A673 (cell line): ENCODE measurements around the gene CABS1. TPM values are rescaled to one million over a fixed set of nuclear protein-coding genes. Genes with fewer than 3 reads are reported as not detected.

ENCODE experiments used
- BruUV-seq: library from RNA; stranded (reverse); fragments of 400-500 nt; replicated peaks from 2 replicates; lab custom pipeline; 2021; lab: Mats Ljungman, UMichigan
- CTCF ChIA-PET: fragments of 300-600 bp; sonication (Branson Sonifier 250); formaldehyde crosslinking; loops from one replicate; lab custom pipeline; 2022; ENCODE audit warnings: antibody characterized with exemption; lab: Charles Lee
- POLR2A ChIA-PET: fragments of 300-600 bp; sonication (Branson Sonifier 250); formaldehyde crosslinking; loops from one replicate; lab custom pipeline; 2022; ENCODE audit warnings: antibody characterized with exemption; ENCODE audit not compliant: low non-redundant PET; lab: Charles Lee
- DNase-seq: peaks from one replicate; pipeline ENCODE4 v3.0.0-alpha.2; 2015; ENCODE audit warnings: low spot score
- H3K27ac ChIP-seq: fragments of 200-600 bp; sonication (generic); 2 replicates; pipeline ENCODE4 v1.5.1; 2016; ENCODE audit warnings: mixed run types, low read depth, mild to moderate bottlenecking, mixed read lengths, antibody characterized with exemption, low read length; ENCODE audit not compliant: poor library complexity, severe bottlenecking
- H3K27me3 ChIP-seq: fragments of 200-600 bp; sonication (generic); replicated peaks from 2 replicates; pipeline ENCODE4 v1.6.1; 2017; ENCODE audit warnings: mixed run types, low read depth, mild to moderate bottlenecking, mixed read lengths, antibody characterized with exemption, low read length; ENCODE audit not compliant: insufficient read depth, poor library complexity
- H3K36me3 ChIP-seq: fragments of 200-600 bp; sonication (generic); 2 replicates; pipeline ENCODE4 v1.6.1; 2016; ENCODE audit warnings: mixed run types, mild to moderate bottlenecking, mixed read lengths, antibody characterized with exemption, low read length; ENCODE audit not compliant: insufficient read depth, poor library complexity, severe bottlenecking
- H3K4me1 ChIP-seq: fragments of 200-600 bp; sonication (generic); 2 replicates; pipeline ENCODE4 v1.6.1; 2017; ENCODE audit warnings: mixed run types, mild to moderate bottlenecking, mixed read lengths, antibody characterized with exemption, low read length; ENCODE audit not compliant: insufficient read depth, poor library complexity, severe bottlenecking
- H3K4me3 ChIP-seq: fragments of 200-600 bp; sonication (generic); 2 replicates; pipeline ENCODE4 v1.5.1; 2016; ENCODE audit warnings: low read depth, mixed run types, mild to moderate bottlenecking, mixed read lengths, low read length; ENCODE audit not compliant: poor library complexity, severe bottlenecking
- H3K9me3 ChIP-seq: fragments of 200-600 bp; sonication (generic); 2 replicates; pipeline ENCODE4 v1.6.1; 2016; ENCODE audit warnings: mixed run types, low read depth, mild to moderate bottlenecking, mixed read lengths, antibody characterized with exemption, low read length; ENCODE audit not compliant: poor library complexity, severe bottlenecking
- EZH2 ChIP-seq: fragments of 200-600 bp; sonication (generic); IDR thresholded peaks from 2 replicates; pipeline ENCODE4 v1.6.1; 2017; ENCODE audit warnings: borderline replicate concordance, low read depth, mild to moderate bottlenecking, mixed read lengths, antibody characterized with exemption, low read length; ENCODE audit not compliant: poor library complexity, severe bottlenecking
- intact Hi-C: fragments of 100-400 bp; cut with micrococcal nuclease; formaldehyde crosslinking; loops from one replicate; pipeline ENCODE4 v1.10.0; 2022; ENCODE audit not compliant: unreplicated experiment
- total RNA-seq: library from RNA; stranded (reverse); gene quantifications from 2 replicates; pipeline ENCODE4 v1.2.3, GENCODE V29; 2021
- TF ChIP-seq, protein P1 (sequence below): fragments of 300-800, 200-600 bp; sonication (generic); conservative IDR thresholded peaks from 2 replicates; pipeline ENCODE4 v1.5.1; 2017; ENCODE audit warnings: low read depth, mild to moderate bottlenecking, antibody characterized with exemption, low read length, moderate library complexity, mixed read lengths

The CABS1 gene
- total RNA-seq, 1 experiment from 2014 or later = not detected

DNA sequence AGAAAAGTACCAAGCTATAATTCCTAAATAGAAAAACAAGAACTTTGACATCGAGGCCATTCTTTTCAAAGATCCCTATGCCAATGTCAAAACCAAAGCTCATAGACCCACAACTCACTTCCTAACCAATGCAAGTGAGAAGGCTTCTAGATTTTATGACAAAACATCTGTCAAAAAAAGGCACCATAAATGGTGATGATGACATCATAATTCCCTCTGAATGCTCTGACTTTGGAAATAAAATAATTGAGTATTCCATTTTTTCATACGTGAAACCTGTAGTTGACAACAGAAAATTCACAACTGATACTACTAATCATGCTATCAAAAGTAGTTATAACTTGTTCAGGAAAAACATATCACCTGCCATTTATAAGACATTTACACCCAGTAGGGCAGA lies 8.7 kb upstream of the CABS1 start:
- Histone ChIP-seq H3K27ac (no peak overlapping the region), H3K9me3 (no peaks in the 10 kb centered on the region), H3K27me3 (no peaks in the 10 kb centered on the region), H3K4me1 (no peaks in the 10 kb centered on the region), H3K36me3 (no peaks in the 10 kb centered on the region), H3K4me3 (no peak overlapping the region)
- ChIA-PET POLR2A (no interaction called here), CTCF (interaction anchor here (0.6 kb wide), 1 partner anchor 680 kb away, joined by 6 read pairs; no protein-coding TSS in a partner anchor)
- DNase-seq = no peak
- no TSS peak for BruUV-seq
- TF ChIP-seq, protein P1, sequence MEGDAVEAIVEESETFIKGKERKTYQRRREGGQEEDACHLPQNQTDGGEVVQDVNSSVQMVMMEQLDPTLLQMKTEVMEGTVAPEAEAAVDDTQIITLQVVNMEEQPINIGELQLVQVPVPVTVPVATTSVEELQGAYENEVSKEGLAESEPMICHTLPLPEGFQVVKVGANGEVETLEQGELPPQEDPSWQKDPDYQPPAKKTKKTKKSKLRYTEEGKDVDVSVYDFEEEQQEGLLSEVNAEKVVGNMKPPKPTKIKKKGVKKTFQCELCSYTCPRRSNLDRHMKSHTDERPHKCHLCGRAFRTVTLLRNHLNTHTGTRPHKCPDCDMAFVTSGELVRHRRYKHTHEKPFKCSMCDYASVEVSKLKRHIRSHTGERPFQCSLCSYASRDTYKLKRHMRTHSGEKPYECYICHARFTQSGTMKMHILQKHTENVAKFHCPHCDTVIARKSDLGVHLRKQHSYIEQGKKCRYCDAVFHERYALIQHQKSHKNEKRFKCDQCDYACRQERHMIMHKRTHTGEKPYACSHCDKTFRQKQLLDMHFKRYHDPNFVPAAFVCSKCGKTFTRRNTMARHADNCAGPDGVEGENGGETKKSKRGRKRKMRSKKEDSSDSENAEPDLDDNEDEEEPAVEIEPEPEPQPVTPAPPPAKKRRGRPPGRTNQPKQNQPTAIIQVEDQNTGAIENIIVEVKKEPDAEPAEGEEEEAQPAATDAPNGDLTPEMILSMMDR = no peak
- no peak for TF ChIP-seq EZH2
- intact Hi-C loops = no loop called here

DNA sequence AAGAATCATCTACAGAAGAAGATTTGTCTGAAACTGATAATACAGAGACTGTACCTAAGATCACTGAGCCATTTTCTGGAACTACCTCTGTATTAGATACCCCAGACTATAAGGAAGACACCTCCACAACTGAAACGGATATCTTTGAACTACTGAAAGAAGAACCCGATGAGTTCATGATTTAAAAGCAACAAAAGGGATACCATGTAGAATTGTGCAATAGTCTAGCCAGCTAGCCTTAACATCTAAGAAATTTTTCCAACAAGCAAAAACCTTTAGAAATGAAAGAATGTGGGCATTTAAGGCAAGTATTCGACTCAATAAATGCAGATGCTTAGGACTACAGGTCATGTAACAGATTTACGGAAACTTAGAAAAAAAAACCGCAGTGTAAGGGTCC lies 1.3 kb downstream of the CABS1 start:
- BruUV-seq = no TSS peak
- no peaks in the 10 kb centered on the region for H3K27me3 ChIP-seq
- H3K27ac ChIP-seq = no peak overlapping the region
- DNase-seq = no peak
- H3K36me3 ChIP-seq = no peaks in the 10 kb centered on the region
- H3K4me3 ChIP-seq = no peak overlapping the region
- no peaks in the 10 kb centered on the region for H3K9me3 ChIP-seq
- CTCF ChIA-PET = no interaction called here
- TF ChIP-seq EZH2 = no peak
- TF ChIP-seq, protein P1 = no peak
- intact Hi-C loops = no loop called here
- no peaks in the 10 kb centered on the region for H3K4me1 ChIP-seq
- POLR2A ChIA-PET = no interaction called here

DNA sequence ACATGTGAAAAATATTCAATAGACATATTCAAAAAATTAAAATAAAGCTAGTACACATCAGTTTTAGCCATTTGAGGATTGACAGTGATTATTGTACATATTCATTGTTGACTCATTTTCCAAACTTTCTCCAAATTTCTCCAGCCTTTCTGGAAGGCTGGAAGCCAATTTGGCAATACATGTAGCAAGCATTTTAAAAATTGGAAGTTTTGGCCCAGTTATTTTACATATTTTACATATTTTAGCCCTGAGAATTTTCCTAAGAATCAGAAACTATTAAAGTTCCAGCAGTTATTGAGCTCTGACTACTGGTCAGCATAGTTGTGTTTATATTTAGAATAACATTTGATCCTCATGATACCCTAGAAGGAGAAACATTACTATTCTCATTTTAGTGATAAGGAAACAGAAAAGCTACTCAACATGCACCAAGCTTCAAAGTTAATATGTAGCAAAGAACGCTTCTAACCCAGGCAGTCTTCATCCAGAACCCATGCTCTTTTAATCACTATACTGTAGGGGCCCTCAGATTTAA lies 3.2 kb downstream of the CABS1 start:
- Histone ChIP-seq H3K36me3 (no peaks in the 10 kb centered on the region), H3K4me1 (no peaks in the 10 kb centered on the region), H3K9me3 (no peaks in the 10 kb centered on the region), H3K27me3 (no peaks in the 10 kb centered on the region), H3K4me3 (no peak overlapping the region), H3K27ac (no peak overlapping the region)
- TF ChIP-seq, protein P1 = no peak
- ChIA-PET CTCF (no interaction called here), POLR2A (no interaction called here)
- BruUV-seq = no TSS peak
- DNase-seq = no peak
- intact Hi-C loops = no loop called here
